Sciatic nerve (tissue), 2 donors: ENCODE data around the gene LCN6. TPM values are rescaled to one million over a fixed set of nuclear protein-coding genes. Genes with fewer than 3 reads are reported as not detected.
"Not testable (repeated sequence)": the region's sequence is repeated elsewhere in the genome, so short reads cannot be mapped to it uniquely, and the experiment has no call there.

ENCODE experiments used
- ATAC-seq: fragments of 200-7000 bp; cut with Tn5 transposase; one replicate; pipeline ENCODE4 v1.9.1; 2020; ENCODE audit warnings: mild to moderate bottlenecking, moderate library complexity
- DNase-seq: peaks from one replicate; pipeline ENCODE4 v3.0.0-alpha.2; 2020; ENCODE audit warnings: low spot score
- intact Hi-C: fragments of 100-400 bp; cut with DNase I; formaldehyde crosslinking; loops from one replicate; pipeline ENCODE4 v1.14.2; 2022
- total RNA-seq: library from RNA; stranded (reverse); fragmentation: NEBNext Ultra II Directional; extraction: Animal tissue kit (Norgen Biotek cat#: 25700); gene quantifications from one replicate; pipeline ENCODE4 v1.2.1, GENCODE V29; 2021
- donor health status: DM: no; HTN: no; CAD: no.
- donor health status: DM: no; HTN: no; CAD: no.

LCN6 gene
- total RNA-seq, 1 donor from 2014 or later: 7.0 TPM

DNA sequence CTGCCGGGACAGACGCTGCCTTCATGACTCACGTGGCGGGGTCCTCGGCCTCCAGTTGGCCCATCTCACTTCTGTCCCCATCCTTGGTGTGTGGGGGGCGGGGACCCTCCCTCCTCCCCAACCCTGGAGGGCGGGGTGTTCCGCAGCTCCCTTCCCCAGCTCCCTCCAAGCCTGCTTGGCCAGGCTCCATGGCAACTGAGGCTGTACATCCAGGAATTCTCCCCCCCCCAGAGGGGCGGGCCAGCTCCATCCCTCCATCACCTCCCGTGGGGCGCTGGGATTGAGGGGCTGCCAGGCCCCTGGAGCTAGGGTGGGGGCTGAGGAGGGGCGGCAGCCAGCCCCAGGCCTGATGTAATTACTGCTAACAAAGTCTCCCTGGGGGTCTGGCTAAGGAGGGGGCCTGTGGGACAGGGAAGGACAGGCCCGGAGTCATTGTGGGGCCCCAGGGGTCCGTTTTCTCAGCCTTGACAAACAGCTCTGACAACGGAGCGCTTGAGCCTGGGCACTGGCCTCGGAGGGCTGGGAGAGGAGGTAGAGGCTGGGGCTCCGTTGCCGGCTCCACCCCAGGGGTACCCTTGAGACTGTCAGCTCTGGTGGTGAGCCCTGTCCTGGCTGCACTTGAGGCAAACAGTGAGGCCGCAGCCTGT, 28.0 kb downstream of the LCN6 start:
- ATAC-seq (peak; percentile 62), DNase-seq (no peak)
- intact Hi-C loops: no loop called here

GRCh38 chr9:136719195-136719880, 29.0 kb downstream of the LCN6 start:
- DNase-seq (no peak), ATAC-seq (no peak)

GRCh38 chr9:136718345-136719194, 29.8 kb downstream of the LCN6 start:
- ATAC-seq (no peak), DNase-seq (no peak)
- intact Hi-C loops: no loop called here

More at GRCh38 chr9:136719195-136719880, 29.0 kb downstream of the LCN6 start:
- intact Hi-C loops: no loop called here

DNA sequence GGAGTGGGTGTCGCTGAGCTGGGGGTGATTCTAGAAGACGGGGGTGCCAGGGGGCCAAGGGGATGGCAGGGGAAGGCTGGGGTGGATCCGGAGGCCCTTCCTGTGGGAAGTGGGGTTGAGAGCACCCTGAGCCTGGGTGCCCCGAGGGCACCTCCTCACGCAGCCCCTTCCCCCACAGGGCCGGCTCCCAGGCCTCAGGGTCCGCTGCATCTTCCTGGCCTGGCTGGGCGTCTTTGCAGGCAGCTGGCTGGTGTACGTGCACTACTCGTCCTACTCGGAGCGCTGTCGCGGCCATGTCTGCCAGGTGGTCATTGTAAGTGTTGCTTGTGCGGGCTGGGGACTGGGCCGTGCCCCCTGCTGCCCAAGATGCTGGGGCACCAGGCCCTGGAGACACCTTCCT, 30.9 kb downstream of the LCN6 start:
- ATAC-seq: no peak
- DNase-seq: no peak
- intact Hi-C loops: no loop called here

DNA sequence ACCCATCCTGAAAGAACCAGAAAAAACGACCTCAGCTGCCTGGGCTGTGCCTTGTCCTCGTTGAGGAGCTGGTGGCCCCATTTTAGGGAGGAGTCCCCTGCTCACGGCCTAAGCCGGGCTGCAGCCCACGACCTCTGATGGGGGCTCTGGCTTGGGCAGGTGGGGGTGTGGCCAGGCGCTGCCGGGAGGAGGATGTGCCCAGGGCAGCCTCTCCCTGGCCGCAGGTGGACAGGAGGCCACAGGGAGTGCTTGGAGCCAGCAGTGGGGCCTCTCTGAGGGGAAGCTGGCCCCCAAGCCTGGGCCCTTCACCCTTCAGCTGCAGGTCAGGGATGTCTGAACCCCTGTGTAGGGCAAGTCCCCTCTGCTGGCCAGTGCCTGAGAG, 33.4 kb downstream of the LCN6 start:
- intact Hi-C loops: no loop called here
- ATAC-seq: no peak

DNA sequence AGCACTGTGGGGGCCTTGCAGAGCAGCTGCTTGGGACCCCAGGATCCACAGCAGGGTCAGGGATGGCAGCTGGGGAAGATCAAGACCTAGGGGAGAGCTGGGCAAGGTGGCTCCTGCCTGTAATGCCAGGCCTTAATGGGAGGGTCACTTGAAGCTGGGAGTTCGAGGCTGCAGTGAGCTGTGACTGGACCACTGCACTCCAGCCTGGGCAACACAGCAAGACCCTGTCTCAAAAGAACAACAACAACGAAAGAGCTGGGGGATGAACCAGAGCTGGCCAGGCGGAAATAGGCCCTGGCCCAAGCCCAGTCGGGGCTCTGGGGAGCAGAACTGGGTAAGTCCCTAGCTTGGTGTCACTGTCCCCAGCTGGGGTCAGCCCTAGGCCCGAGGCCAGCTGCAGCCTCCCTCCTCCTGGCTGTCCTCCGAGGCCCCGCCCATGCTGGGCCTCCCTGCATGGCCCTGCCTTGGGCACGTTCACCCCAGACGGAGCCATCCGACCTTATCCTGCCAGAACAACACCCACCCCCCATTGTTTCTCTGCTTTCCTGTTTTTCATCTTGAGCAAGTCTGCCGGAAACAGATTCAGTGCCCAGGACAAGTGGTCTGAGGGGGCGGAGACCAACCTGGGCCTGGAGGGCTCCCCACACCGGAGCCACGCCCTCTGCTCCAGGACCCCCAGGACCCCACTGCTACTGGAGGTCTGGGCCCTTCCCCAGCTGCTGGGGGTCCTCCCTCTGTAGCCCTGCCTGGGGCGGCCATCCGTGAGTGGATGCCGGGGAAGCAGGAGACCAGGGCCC, 34.0 kb downstream of the LCN6 start:
- intact Hi-C loops: no loop called here
- ATAC-seq: peak; percentile 4
- no peak for DNase-seq

More for the DNA sequence above, 33.4 kb downstream of the LCN6 start:
- DNase-seq: no peak

GRCh38 chr9:136713550-136713949, 34.8 kb downstream of the LCN6 start:
- no peak for DNase-seq
- no peak for ATAC-seq
- intact Hi-C loops: no loop called here

GRCh38 chr9:136712690-136713544, 35.4 kb downstream of the LCN6 start:
- intact Hi-C loops: no loop called here
- ATAC-seq: no peak
- no peak for DNase-seq

GRCh38 chr9:136711751-136712689, 36.3 kb downstream of the LCN6 start, which contains the start of gene DIPK1B:
TSS of gene DIPK1B (plus strand) at chr9:136712572. CDS start at chr9:136712666, 94 bp downstream.
- peak; percentile 14 for ATAC-seq
- intact Hi-C loops: no loop called here
- DNase-seq: no peak

DNA sequence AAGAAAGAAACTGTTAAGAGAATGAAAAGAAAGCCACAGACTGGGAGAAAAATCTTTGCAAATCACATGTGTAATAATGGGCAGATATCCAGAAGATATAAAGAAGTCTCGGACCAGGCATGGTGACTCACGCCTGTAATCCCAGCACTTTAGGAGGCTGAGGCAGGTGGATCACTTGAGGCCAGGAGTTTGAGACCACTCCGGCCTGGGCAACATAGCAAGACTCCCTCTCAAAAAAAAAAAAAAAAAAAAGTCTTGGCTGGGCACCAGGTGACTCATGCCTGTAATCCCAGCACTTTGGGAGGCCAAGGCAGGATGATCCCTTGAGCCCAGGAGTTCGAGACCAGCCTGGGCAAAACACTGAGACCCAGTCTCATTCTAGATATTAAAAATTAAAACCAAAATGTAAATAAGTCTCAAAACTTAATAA, 37.1 kb downstream of the LCN6 start:
- peak; percentile 43 for ATAC-seq
- intact Hi-C loops, DNase-seq: not testable (repeated sequence)

GRCh38 chr9:136710543-136710942, 37.8 kb downstream of the LCN6 start:
- ATAC-seq: no peak
- intact Hi-C loops: no loop called here
- DNase-seq: no peak

- intact Hi-C loops: no loop called here
- no peak for ATAC-seq
- DNase-seq: no peak
Measured at GRCh38 chr9:136709454-136710109, 38.7 kb downstream of the LCN6 start.

- ATAC-seq (no peak), DNase-seq (no peak)
- intact Hi-C loops: no loop called here
Measured at GRCh38 chr9:136707849-136708517, 40.3 kb downstream of the LCN6 start.

DNA sequence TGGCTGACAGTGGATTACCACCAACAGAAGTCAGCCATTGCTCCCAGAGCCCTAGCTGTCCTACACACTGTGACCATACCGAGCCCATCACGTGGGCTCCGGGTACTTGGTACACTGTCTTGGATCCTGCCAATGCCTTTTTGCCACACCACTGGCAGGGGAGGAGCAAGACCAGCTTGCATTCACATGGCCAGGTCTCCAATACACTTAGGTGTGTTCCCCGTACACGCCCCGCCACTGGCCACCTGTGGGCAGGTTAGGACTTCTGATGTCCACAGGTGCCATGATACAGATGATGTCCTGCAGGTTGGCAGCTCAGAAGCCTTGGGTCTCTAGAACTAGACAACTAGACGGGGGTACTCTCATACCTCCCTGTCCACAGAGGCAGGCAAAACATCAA, 41.3 kb downstream of the LCN6 start:
- DNase-seq (no peak), ATAC-seq (no peak)
- intact Hi-C loops: no loop called here

GRCh38 chr9:136705564-136705963, 42.8 kb downstream of the LCN6 start:
- DNase-seq (no peak), ATAC-seq (no peak)

GRCh38 chr9:136704741-136705140, 43.6 kb downstream of the LCN6 start:
- DNase-seq, intact Hi-C loops, ATAC-seq: not testable (repeated sequence)

More at GRCh38 chr9:136705564-136705963, 42.8 kb downstream of the LCN6 start:
- intact Hi-C loops: no loop called here
